HUES64 (cell line): Measurements from ENCODE around the gene WRAP73.

Experiments used
- H3K27ac ChIP-seq: 2 replicates; pipeline ENCODE4 v1.7.0; 2013; ENCODE audit warnings: low read depth, low read length, inconsistent platforms
- H3K27me3 ChIP-seq: 2 replicates; pipeline ENCODE4 v1.6.1; 2013; ENCODE audit warnings: mild to moderate bottlenecking, low read length; ENCODE audit not compliant: insufficient read depth
- H3K36me3 ChIP-seq: 2 replicates; pipeline ENCODE4 v1.6.1; 2013; ENCODE audit warnings: mild to moderate bottlenecking, low read length; ENCODE audit not compliant: insufficient read depth
- H3K4me1 ChIP-seq: 2 replicates; pipeline ENCODE4 v1.6.1; 2013; ENCODE audit warnings: mild to moderate bottlenecking, low read length, moderate library complexity; ENCODE audit not compliant: insufficient read depth
- H3K4me3 ChIP-seq: 2 replicates; pipeline ENCODE4 v1.5.1; 2013; ENCODE audit warnings: mild to moderate bottlenecking, low read length, moderate library complexity
- H3K9ac ChIP-seq: 2 replicates; pipeline ENCODE4 v1.6.1; 2013; ENCODE audit warnings: mild to moderate bottlenecking, low read depth, low read length
- H3K9me3 ChIP-seq: 2 replicates; pipeline ENCODE4 v1.6.1; 2013; ENCODE audit warnings: low read depth, low read length; ENCODE audit not compliant: insufficient read depth
- WGBS: fragments of 150-250, 120-280 bp; methylation state at CpG from one replicate; pipeline ENCODE4 v1.1.7; 2013; ENCODE audit warnings: missing lambda C conversion rate; 5-methylcytosine and 5-hydroxymethylcytosine counted together

The WRAP73 gene

DNA sequence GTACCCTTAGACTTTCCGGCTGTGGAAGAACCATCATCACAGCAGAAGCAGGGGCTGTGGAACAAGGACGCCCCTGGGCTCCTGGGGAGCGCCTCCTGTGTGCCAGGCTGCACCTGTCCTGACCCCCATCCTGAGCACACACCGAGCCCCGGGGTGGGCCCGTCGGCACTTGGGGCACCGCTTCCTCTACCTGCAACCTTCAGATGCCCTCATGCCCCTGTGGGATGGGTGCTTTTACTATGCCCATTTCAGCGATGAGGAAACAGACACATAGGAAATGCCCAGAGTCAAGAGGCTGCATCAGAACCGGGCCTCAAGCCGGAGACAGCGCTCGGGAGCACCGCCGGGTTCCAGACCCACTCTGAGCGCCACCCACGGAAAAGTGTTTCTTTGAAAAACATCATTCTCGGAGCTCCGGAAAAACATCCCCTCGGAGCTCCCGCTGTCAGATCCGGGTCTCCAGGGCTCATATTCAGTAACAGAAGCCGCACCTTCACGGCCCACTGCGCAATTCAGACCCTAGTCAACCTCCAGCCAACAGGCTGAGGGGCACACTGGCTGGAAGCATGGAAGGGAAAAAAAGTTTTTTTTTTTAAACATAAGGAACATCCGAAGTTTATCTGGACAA is 17.1 kb downstream of the WRAP73 start:
- Histone ChIP-seq H3K9ac (peak overlapping the region; percentile 60; the same call in 1 of the 2 replicates), H3K27me3 (no peaks in the 10 kb centered on the region), H3K9me3 (no peaks in the 10 kb centered on the region), H3K4me1 (peaks cover 12% of the 10 kb centered on the region), H3K4me3 (no peak overlapping the region), H3K36me3 (peaks cover 78% of the 10 kb centered on the region), H3K27ac (peak overlapping the region; percentile 79; the same call in 1 of the 2 replicates)
- WGBS: 96% methylated on average over 26 of the region's 26 CpGs

DNA sequence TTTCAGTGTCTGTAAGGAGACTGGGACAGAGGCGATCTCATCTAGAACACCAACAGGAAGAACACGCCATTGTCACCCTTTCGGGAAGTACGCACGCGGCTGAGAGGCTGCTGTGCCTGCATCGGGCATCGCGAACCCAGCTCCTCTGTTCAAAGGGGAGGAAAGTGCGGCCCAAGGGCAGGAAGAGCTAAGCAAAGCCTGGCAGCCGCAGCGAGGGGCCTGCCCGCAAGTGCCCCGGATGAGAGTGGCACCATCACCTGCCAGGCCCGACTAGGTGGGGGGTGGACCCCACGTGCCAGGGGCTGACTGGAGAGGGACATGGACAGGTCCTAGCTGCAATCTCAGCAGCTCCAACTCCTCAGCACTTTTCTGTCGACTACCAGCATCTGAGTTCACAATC is 17.6 kb downstream of the WRAP73 start:
- H3K27me3 ChIP-seq: no peaks in the 10 kb centered on the region
- peaks cover 12% of the 10 kb centered on the region for H3K4me1 ChIP-seq
- peak overlapping the region; percentile 79 for H3K27ac ChIP-seq
- H3K9me3 ChIP-seq: no peaks in the 10 kb centered on the region
- WGBS: 89% methylated on average over 17 of the region's 17 CpGs
- H3K36me3 ChIP-seq: peaks cover 80% of the 10 kb centered on the region
- H3K9ac ChIP-seq: peak overlapping the region; percentile 60; the same call in 1 of the 2 replicates
- H3K4me3 ChIP-seq: no peak overlapping the region

DNA sequence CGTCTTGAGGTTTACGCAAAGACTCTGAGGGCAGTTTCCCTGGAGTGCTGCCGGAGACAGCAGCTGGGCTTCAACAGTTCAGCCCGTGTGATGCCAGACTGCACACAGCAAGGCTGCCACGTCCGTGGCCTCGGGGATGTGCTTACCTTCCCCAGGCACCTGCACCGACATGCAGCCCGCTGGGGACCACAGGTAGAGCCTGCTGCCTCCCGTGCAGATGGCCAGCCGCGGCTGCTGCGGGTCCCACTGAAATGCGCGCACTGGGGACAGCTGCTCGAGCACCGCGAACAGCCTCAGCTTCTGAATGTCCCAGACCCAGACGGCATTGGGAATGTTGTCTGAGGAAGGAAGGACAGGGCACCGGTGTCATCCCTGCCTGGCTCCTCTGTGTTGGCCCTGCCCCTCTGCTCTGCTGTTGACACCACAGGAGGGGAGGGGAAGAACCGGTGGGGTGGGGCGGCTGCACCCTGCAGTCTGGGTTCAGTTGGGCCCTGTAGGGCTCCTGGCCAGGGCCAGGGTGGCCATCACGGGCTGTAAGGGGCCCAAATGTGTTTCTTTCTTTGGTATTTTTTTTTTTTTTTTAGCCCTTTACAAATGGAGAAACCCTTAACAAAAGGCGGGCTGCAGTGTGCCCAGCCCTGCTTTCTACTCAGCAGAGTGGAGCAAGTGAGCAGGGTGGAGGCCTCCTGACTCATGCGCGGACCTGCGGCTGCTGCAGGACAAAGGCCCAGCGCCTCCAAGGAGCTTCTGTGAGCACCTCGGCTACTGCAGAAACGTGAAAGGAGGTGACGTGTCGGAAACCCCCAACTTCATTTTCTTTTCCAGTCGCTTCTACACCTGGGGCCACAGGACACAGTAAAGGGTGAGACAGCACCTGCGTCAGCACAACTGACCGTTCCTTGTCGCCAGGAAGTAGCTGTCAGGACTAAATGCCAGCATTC is 18.3 kb downstream of the WRAP73 start:
- Histone ChIP-seq H3K27ac (peak overlapping the region; percentile 79), H3K36me3 (peaks cover 76% of the 10 kb centered on the region), H3K27me3 (no peaks in the 10 kb centered on the region), H3K4me1 (peaks cover 12% of the 10 kb centered on the region), H3K4me3 (no peak overlapping the region), H3K9ac (peak overlapping the region; percentile 60; the same call in 1 of the 2 replicates), H3K9me3 (no peaks in the 10 kb centered on the region)
- 73% methylated on average over 35 of the region's 36 CpGs for WGBS

DNA sequence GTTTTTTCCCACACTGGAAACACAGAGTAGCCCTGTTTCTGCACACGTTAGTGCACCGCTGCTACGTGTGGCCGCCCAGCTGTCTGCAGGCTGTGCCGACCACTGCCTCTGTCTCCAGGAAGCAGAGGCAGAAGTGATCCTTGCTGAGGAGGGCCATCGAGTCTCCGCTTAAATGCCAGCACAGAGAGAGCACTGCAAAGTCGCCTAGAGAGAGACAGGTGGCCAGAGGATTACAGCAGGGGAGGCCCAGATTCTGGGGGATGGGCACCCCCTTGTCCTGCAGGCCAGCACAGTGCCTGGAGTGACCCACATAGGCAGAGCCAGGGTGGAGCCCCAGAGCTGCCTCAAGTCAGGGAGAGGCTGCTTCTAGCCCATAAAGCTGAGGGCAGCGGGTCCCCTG is 19.0 kb downstream of the WRAP73 start:
- WGBS: 92% methylated on average over 9 of the region's 9 CpGs
- Histone ChIP-seq H3K27me3 (no peaks in the 10 kb centered on the region), H3K4me3 (no peak overlapping the region), H3K9ac (no peak overlapping the region), H3K9me3 (no peaks in the 10 kb centered on the region), H3K4me1 (peaks cover 12% of the 10 kb centered on the region), H3K36me3 (peaks cover 71% of the 10 kb centered on the region), H3K27ac (peak overlapping the region; percentile 79; the same call in 1 of the 2 replicates)

DNA sequence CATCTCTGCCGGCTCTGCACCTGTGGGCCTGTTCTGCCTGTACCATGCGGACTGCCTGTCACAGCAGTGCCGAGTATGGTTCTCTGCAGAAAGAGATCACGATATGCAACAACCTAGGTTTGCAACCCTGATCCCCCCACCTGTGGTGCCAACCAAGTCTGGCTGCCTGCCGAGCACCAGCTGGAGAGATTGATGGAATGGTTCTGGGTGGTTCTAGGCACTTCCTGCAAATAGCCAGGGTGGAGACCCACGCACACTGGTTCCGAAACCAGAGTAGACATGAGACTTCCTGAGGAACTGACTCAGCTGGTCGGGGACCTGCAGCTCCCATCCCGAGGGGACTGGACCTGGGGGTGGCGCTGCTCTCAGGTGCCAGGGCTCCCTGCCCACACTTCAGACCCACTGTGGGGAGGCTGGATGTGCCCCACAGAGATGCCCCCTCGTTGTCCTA is 19.7 kb downstream of the WRAP73 start:
- H3K36me3 ChIP-seq: peaks cover 64% of the 10 kb centered on the region
- H3K27ac ChIP-seq: no peak overlapping the region
- no peak overlapping the region for H3K9ac ChIP-seq
- H3K9me3 ChIP-seq: no peaks in the 10 kb centered on the region
- H3K27me3 ChIP-seq: no peaks in the 10 kb centered on the region
- no peak overlapping the region for H3K4me3 ChIP-seq
- 91% methylated on average over 11 of the region's 11 CpGs for WGBS
- H3K4me1 ChIP-seq: peaks cover 12% of the 10 kb centered on the region

DNA sequence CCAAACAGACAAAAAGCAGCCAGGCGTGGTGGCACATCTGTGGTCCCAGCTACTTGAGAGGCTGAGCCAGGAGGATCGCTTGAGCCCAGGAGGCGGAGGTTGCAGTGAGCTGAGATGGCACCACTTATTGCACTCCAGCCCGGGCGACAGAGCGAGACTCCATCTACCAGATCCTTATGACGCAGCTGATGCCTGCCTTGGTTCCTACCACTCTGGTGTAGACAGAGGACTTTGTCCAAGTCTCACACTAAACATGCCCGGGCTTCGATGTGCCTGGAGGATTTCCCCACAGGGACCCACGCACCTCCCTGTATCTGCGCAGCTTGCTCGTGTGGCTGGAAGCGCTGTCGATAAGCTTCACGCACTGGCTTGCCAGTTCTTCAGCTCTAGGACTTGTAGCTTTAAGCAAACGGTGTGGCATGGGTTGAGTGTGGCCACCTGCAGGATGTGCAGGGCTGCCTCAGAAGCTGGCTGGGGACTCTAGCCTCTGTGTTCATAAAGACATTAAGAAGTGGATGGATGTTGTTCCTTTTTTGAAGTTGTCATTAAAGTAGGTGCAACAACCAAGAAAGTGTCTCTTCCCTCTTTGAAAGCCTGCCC is 20.2 kb downstream of the WRAP73 start:
- peaks cover 12% of the 10 kb centered on the region for H3K4me1 ChIP-seq
- no peaks in the 10 kb centered on the region for H3K27me3 ChIP-seq
- no peak overlapping the region for H3K9ac ChIP-seq
- no peak overlapping the region for H3K27ac ChIP-seq
- H3K4me3 ChIP-seq: no peak overlapping the region
- no peaks in the 10 kb centered on the region for H3K9me3 ChIP-seq
- H3K36me3 ChIP-seq: peaks cover 59% of the 10 kb centered on the region
- WGBS: 97% methylated on average over 16 of the region's 16 CpGs

DNA sequence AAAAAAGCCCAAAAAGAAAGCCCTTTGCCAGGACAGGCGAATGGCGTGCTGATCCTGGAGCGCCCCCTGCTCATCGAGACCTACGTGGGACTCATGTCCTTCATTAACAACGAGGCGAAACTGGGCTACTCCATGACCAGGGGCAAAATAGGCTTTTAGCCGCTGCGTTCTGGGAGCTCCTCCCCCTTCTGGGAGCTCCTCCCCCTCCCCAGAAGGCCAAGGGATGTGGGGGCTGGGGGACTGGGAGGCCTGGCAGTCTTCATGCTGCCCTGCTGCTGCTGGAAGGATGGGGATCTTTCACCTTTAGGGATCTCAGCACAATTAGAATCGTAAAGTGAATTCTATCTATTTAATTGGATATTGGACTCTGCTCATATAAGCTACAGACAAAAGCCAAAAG is 21.5 kb downstream of the WRAP73 start:
- Histone ChIP-seq H3K4me3 (no peak overlapping the region), H3K27me3 (no peaks in the 10 kb centered on the region), H3K9ac (no peak overlapping the region), H3K36me3 (peaks cover 48% of the 10 kb centered on the region), H3K4me1 (peaks cover 12% of the 10 kb centered on the region), H3K27ac (no peak overlapping the region), H3K9me3 (no peaks in the 10 kb centered on the region)
- 80% methylated on average over 10 of the region's 10 CpGs for WGBS

DNA sequence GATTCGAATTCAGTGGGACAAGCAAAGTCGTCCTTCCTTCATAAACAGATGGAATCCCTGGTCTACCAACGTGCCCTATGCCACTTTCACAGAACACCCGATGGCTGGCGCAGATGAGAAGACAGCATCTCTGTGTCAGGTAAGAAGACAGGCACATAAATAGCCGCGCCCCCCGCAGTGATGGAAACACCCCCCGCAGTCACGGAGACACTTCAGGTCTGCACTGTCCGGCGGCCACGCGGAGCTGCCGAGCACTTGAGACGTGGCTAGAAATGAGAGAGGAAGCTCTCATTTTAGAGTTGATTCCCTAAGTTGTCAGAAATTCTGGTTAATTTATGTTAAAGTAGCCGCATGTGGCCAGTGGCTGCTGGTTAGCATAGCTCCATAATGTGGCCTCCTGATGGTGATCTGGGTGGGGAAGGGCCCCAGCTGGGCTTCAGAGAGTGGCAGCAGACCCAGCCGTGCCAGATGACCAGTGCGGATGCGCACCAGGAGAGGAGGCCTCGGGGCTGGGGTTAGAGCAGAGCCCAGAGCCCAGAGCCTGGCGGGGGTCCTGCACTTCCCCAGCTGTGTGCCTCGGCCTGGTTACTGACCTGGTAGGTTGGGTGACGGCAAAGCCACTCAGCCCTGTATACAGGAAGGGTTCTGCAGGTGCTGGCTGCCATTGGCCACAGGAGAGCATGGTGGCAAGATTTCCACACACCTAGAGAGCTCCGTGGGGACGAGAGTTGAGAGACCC is 22.2 kb downstream of the WRAP73 start:
- Histone ChIP-seq H3K27me3 (no peaks in the 10 kb centered on the region), H3K9ac (no peak overlapping the region), H3K4me3 (no peak overlapping the region), H3K27ac (no peak overlapping the region), H3K36me3 (peaks cover 42% of the 10 kb centered on the region), H3K4me1 (peaks cover 11% of the 10 kb centered on the region), H3K9me3 (no peaks in the 10 kb centered on the region)
- WGBS: 94% methylated on average over 26 of the region's 26 CpGs

DNA sequence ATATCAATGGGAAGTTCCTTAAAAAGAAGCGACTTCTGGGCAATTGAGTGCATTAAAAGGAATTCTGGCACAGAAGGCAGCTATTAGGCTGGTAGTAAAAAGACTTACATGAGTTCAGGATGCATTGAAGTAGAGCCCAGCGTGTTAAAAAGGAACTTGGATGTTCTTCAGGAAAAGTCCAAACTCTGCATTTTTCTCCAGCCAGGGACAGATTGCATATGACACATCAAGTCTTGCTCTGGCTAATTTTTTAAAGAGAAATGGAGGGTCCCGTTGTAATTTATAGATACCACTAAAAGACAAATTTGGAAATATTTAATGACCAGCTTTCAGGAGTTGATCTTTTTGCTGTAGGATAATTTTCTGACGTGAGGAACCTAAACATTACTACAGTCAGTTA is 23.9 kb downstream of the WRAP73 start:
- Histone ChIP-seq H3K9me3 (no peaks in the 10 kb centered on the region), H3K9ac (no peak overlapping the region), H3K27me3 (no peaks in the 10 kb centered on the region), H3K4me1 (peaks cover 3% of the 10 kb centered on the region; the same call in 1 of the 2 replicates), H3K36me3 (peaks cover 31% of the 10 kb centered on the region), H3K27ac (no peak overlapping the region), H3K4me3 (peak overlapping the region; percentile 84)
- 91% methylated on average over 3 of the region's 4 CpGs for WGBS

DNA sequence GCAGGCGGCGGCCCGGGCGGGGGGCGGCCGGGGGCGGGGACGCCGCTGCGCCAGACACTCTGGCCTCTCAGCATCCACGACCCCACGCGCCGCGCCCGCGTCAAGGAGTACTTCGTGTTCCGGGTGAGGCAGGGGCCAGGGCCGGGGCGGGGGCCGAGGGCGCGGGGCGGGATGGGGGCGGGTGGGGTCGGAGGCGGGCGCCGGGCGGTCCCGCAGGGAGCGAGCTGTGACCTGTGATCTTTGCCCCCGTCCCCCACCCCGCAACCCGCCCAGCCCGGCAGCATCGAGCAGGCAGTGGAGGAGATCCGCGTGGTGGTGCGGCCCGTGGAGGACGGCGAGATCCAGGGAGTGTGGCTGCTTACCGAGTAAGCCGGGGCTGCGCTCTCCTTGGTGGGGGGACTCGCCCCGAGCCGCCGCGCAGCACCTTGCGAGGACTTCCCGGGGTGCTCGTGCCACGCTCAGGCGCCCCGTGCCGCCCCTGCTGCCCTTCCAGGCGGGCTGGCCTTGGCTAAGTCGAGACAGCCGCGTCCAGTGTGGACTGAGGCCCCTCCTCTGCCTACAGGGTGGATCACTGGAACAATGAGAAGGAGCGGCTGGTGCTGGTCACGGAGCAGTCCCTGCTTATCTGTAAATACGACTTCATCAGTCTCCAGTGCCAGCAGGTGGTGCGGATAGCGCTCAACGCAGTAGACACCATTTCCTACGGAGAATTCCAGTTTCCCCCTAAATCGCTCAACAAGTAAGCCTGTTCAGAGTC is 24.6 kb downstream of the WRAP73 start:
- Histone ChIP-seq H3K36me3 (peaks cover 26% of the 10 kb centered on the region), H3K4me3 (peak overlapping the region; percentile 84), H3K9ac (peak overlapping the region; percentile 66), H3K4me1 (no peaks in the 10 kb centered on the region; the same call in 1 of the 2 replicates), H3K9me3 (no peaks in the 10 kb centered on the region), H3K27ac (no peak overlapping the region), H3K27me3 (no peaks in the 10 kb centered on the region)
- WGBS: 3% methylated on average over 71 of the region's 71 CpGs
